Kasumi-1 (cell line): ENCODE results near the gene SQOR.

Experiments
- DNase-seq, 2 experiments: peaks; one replicate each; lab custom pipeline; 2025; lab: John Stamatoyannopoulos, UW

The SQOR gene

GRCh38 chr15:45705510-45706473 is 71.0 kb downstream of the SQOR start:
- DNase-seq, result peak; percentile 67 to 74

GRCh38 chr15:45710657-45711056 is 75.8 kb downstream of the SQOR start:
- DNase-seq, result no peak

- DNase-seq, result peak; percentile 32 to 42
Measured at GRCh38 chr15:45714590-45715488, 80.0 kb downstream of the SQOR start.

- DNase-seq, result peak; percentile 20 to 26
Measured at GRCh38 chr15:45715528-45715927, 80.7 kb downstream of the SQOR start.

GRCh38 chr15:45719490-45719889 is 84.7 kb downstream of the SQOR start:
- no peak for DNase-seq

- no peak for DNase-seq
Measured at GRCh38 chr15:45720183-45720582, 85.4 kb downstream of the SQOR start.

- DNase-seq, result no peak
Measured at GRCh38 chr15:45728641-45729040, 93.8 kb downstream of the SQOR start.

- no peak for DNase-seq
Measured at GRCh38 chr15:45729141-45729540, 94.3 kb downstream of the SQOR start.

GRCh38 chr15:45731343-45731742 is 96.5 kb downstream of the SQOR start:
- no peak for DNase-seq

GRCh38 chr15:45732662-45733061 is 97.8 kb downstream of the SQOR start:
- DNase-seq, result no peak

GRCh38 chr15:45734260-45734711 is 99.5 kb downstream of the SQOR start:
- DNase-seq, result no peak
